ENCODE data around the gene KCNT2. TPM values are rescaled to one million over a fixed set of nuclear protein-coding genes. Genes with fewer than 3 reads are reported as not detected.

Gene KCNT2
- total and polyA plus RNA-seq, 9 donors, result 4.8 to 10.6 (median 8.4) TPM

DNA sequence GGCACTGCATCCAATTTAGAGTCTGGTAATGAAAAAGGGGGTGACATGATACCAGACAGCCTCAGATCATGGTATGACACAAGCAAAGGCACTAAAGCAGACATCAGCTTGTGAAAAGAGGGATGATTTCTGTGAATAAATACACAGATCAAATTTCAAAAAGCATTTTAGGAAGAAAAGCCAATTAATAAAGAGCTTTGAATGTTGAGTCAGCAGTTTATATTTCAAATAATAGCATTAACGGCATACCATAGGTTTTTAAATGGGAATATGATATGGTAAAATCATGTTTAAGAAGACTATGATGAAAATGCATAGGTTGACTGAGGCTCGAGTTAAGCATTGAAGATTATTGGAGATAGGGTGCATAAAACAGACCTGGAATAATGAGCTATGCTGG is 13.5 kb downstream of the KCNT2 start:
- no peak for DNase-seq
- Histone ChIP-seq H3K4me1 (ENCODE audit: control insufficient read depth, insufficient read depth, low read length) (no peaks in the 10 kb centered on the region), H3K27ac (ENCODE audit: low read length) (no peak overlapping the region), H3K36me3 (ENCODE audit: control insufficient read depth, insufficient read depth, low read length) (no peaks in the 10 kb centered on the region), H3K9me3 (replicated peaks; ENCODE audit: control insufficient read depth, low read depth, low read length) (no peaks in the 10 kb centered on the region), H3K4me3 (ENCODE audit: low read length) (no peak overlapping the region), H3K27me3 (ENCODE audit: control insufficient read depth, insufficient read depth, low read length) (no peaks in the 10 kb centered on the region)
- 92% methylated on average over 1 of the region's 2 CpGs for WGBS (ENCODE audit: insufficient coverage)

DNA sequence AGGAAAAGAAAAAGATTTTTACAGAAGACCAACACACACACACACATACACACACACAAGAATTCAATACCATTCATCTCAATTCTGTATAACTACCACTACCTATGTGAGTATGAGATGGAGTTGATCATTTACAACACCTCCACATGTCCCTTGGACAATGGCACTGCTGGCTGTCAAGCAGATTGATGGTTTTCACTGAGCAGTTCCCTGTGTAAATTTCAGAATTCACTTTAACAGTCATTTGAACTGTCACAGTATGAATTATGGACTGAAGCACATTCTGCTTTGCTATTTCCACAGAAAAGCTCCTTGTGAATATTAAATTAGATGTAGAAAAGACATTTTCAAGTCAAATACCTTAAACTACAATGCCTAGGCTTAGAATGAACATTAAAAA is 14.3 kb downstream of the KCNT2 start:
- no peaks in the 10 kb centered on the region for H3K36me3 ChIP-seq (ENCODE audit: control insufficient read depth, insufficient read depth, low read length)
- DNase-seq, result no peak
- no peaks in the 10 kb centered on the region for H3K4me1 ChIP-seq (ENCODE audit: control insufficient read depth, insufficient read depth, low read length)
- H3K9me3 ChIP-seq (replicated peaks; ENCODE audit: control insufficient read depth, low read depth, low read length), result no peaks in the 10 kb centered on the region
- no peak overlapping the region for H3K27ac ChIP-seq (ENCODE audit: low read length)
- H3K27me3 ChIP-seq (ENCODE audit: control insufficient read depth, insufficient read depth, low read length), result no peaks in the 10 kb centered on the region
- H3K4me3 ChIP-seq (ENCODE audit: low read length), result no peak overlapping the region

DNA sequence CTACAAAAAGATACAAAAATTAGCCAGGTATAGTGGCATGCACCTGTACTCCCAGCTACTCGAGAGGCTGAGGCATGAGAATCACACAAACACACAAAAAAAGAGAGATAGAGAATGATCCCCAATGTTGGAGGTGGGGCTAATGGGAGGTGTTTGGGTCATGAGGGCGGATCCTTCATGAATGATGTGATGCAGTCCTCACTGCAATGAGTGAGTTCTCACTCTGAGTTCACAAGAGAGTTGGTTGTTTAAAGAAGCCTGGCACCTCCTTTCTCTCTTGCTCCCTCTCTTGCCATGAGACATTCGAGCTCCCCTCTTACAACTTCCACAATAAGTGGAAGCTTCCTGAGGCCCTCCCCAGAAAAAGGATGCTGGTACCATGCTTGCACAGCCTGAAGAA is 17.3 kb downstream of the KCNT2 start:
- DNase-seq, result no peak
- Histone ChIP-seq H3K36me3 (ENCODE audit: control insufficient read depth, insufficient read depth, low read length) (no peaks in the 10 kb centered on the region), H3K27ac (ENCODE audit: low read length) (no peak overlapping the region), H3K4me3 (ENCODE audit: low read length) (no peak overlapping the region), H3K27me3 (ENCODE audit: control insufficient read depth, insufficient read depth, low read length) (no peaks in the 10 kb centered on the region), H3K9me3 (replicated peaks; ENCODE audit: control insufficient read depth, low read depth, low read length) (no peaks in the 10 kb centered on the region), H3K4me1 (ENCODE audit: control insufficient read depth, insufficient read depth, low read length) (no peaks in the 10 kb centered on the region)
- WGBS (ENCODE audit: insufficient coverage), result no CpG with 5 or more reads among the region's 3 CpGs

DNA sequence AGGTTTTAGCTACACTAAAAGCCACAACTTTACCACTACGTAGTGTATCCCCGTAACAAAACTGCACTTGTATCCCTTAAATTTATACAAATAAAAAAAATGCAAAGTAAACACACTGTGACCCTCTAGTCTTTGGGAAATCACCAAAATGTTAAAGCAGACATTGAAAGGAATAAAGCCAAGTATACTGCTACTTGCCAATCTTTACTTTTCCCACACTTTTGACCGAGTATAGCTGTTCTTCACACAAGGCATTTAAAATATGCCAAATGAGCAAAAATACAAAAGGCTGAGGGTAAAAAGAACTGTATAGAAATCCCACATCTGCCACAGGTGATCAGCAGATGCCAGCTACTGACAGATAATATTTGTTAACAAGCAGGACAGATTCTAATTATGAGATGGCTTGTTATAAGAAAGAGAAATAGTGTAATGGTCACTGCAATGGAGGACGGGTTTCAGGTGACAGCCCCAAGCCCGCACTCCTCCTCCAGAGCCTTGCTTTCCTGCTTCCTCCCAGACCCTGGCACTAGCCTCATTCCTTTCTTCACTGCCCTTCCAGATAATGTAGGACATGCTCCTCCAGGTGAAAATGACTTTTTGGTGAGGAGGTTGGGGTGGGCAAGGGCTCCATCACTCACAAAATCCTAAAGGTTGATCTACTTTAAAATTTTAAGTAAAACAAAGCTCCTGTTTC is 18.1 kb downstream of the KCNT2 start:
- no peaks in the 10 kb centered on the region for H3K4me1 ChIP-seq (ENCODE audit: control insufficient read depth, insufficient read depth, low read length)
- H3K9me3 ChIP-seq (replicated peaks; ENCODE audit: control insufficient read depth, low read depth, low read length), result no peaks in the 10 kb centered on the region
- peak; percentile 19 for DNase-seq
- H3K36me3 ChIP-seq (ENCODE audit: control insufficient read depth, insufficient read depth, low read length), result no peaks in the 10 kb centered on the region
- no peak overlapping the region for H3K4me3 ChIP-seq (ENCODE audit: low read length)
- no peak overlapping the region for H3K27ac ChIP-seq (ENCODE audit: low read length)
- no peaks in the 10 kb centered on the region for H3K27me3 ChIP-seq (ENCODE audit: control insufficient read depth, insufficient read depth, low read length)
- WGBS (ENCODE audit: insufficient coverage), result no CpG with 5 or more reads among the region's 5 CpGs

DNA sequence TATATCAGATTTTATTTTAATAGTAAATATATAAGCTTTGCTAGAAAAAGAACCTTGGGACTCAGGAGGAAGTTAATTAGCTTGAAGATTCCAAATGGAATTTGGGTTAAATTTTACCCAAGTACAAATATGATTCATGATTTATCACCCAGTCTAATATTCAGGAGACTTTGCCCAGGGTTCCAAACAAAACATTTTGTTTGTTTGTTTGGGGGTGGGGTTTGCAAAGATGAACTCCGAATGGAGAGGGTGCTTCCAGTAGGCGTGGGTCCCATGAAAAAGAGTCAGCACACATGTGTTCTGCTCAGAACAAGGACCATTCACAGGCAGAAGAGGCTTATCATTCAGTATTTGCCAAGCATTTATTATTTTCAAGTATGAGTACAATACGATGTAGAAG is 23.5 kb downstream of the KCNT2 start:
- no CpG with 5 or more reads among the region's 3 CpGs for WGBS (ENCODE audit: insufficient coverage)
- H3K27ac ChIP-seq (ENCODE audit: low read length), result no peak overlapping the region
- no peak overlapping the region for H3K4me3 ChIP-seq (ENCODE audit: low read length)
- H3K27me3 ChIP-seq (ENCODE audit: control insufficient read depth, insufficient read depth, low read length), result no peaks in the 10 kb centered on the region
- DNase-seq, result no peak
- H3K36me3 ChIP-seq (ENCODE audit: control insufficient read depth, insufficient read depth, low read length), result no peaks in the 10 kb centered on the region
- no peaks in the 10 kb centered on the region for H3K9me3 ChIP-seq (replicated peaks; ENCODE audit: control insufficient read depth, low read depth, low read length)
- no peaks in the 10 kb centered on the region for H3K4me1 ChIP-seq (ENCODE audit: control insufficient read depth, insufficient read depth, low read length)

DNA sequence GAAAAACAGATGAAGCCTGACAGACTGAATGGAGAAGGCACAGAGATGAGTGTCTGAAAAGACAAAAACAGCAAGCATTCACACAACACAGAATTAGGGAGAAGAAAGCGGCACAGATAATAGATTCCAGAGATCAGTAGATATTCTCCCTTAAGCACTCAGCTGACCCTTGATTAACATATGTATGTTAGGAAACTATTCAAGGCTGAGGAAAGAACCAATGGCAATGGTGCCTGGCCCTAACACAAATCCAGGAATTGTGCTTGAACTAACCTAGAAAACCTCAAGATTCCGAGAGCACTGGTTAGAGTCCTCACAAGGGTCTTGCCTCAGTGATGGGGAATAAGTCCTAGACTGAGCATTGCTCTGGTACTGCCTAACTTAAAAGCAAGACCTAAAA is 30.9 kb downstream of the KCNT2 start:
- no peak overlapping the region for H3K27ac ChIP-seq (ENCODE audit: low read length)
- no peak overlapping the region for H3K4me3 ChIP-seq (ENCODE audit: low read length)
- no peak for DNase-seq
- H3K4me1 ChIP-seq (ENCODE audit: control insufficient read depth, insufficient read depth, low read length), result no peaks in the 10 kb centered on the region
- WGBS (ENCODE audit: insufficient coverage), result 83% methylated on average over 1 of the region's 2 CpGs
- H3K27me3 ChIP-seq (ENCODE audit: control insufficient read depth, insufficient read depth, low read length), result no peaks in the 10 kb centered on the region
- H3K9me3 ChIP-seq (replicated peaks; ENCODE audit: control insufficient read depth, low read depth, low read length), result no peaks in the 10 kb centered on the region
- no peaks in the 10 kb centered on the region for H3K36me3 ChIP-seq (ENCODE audit: control insufficient read depth, insufficient read depth, low read length)

DNA sequence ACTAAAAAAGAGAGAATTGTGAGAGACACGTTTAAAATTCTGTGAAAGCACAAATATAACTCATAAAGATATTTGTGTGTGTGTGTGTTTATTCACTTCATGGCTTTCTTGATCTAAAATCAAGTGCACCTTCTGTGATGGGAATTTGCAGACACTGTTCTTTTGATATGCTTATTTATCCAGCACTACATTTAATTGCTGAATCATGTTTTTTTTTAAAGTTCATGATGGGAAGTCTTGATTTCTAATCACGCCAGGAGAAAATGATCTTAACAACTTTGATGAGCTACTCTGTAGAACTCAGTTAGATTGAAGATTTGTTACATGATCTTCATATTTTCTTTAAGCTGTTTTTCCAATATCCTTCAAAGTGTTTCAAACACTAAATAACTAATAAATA is 35.0 kb downstream of the KCNT2 start:
- no CpG with 5 or more reads among the region's 2 CpGs for WGBS (ENCODE audit: insufficient coverage)
- no peaks in the 10 kb centered on the region for H3K4me1 ChIP-seq (ENCODE audit: control insufficient read depth, insufficient read depth, low read length)
- H3K9me3 ChIP-seq (replicated peaks; ENCODE audit: control insufficient read depth, low read depth, low read length), result no peaks in the 10 kb centered on the region

DNA sequence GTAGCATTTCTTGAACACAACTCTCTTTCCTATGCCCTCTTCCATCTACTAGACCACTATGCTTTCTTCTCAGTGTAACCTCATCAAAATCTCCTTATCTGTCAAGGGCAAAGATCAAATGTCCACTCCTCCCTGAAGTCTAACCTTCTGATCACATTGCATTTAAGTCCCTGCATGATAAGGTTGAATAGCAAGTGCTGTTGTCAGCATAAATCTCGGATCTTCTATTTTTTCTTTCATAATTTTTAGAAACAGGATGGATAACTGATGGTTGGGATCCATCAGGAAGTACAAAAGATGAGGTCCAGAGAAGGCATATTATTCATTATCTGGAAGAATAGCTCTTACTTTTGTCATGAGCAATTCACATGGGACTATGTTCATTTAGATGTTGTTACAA is 41.0 kb downstream of the KCNT2 start:
- peaks cover 3% of the 10 kb centered on the region for H3K9me3 ChIP-seq (replicated peaks; ENCODE audit: control insufficient read depth, low read depth, low read length)
- no peaks in the 10 kb centered on the region for H3K36me3 ChIP-seq (ENCODE audit: control insufficient read depth, insufficient read depth, low read length)
- no peak overlapping the region for H3K4me3 ChIP-seq (ENCODE audit: low read length)
- no peak overlapping the region for H3K27ac ChIP-seq (ENCODE audit: low read length)
- no peaks in the 10 kb centered on the region for H3K4me1 ChIP-seq (ENCODE audit: control insufficient read depth, insufficient read depth, low read length)
- no peaks in the 10 kb centered on the region for H3K27me3 ChIP-seq (ENCODE audit: control insufficient read depth, insufficient read depth, low read length)
- no CpG with 5 or more reads among the region's 1 CpG for WGBS (ENCODE audit: insufficient coverage)
- no peak for DNase-seq

More for the DNA sequence above, 35.0 kb downstream of the KCNT2 start:
- no peak overlapping the region for H3K4me3 ChIP-seq (ENCODE audit: low read length)
- H3K27ac ChIP-seq (ENCODE audit: low read length), result no peak overlapping the region
- no peak for DNase-seq
- H3K36me3 ChIP-seq (ENCODE audit: control insufficient read depth, insufficient read depth, low read length), result no peaks in the 10 kb centered on the region
- no peaks in the 10 kb centered on the region for H3K27me3 ChIP-seq (ENCODE audit: control insufficient read depth, insufficient read depth, low read length)

DNA sequence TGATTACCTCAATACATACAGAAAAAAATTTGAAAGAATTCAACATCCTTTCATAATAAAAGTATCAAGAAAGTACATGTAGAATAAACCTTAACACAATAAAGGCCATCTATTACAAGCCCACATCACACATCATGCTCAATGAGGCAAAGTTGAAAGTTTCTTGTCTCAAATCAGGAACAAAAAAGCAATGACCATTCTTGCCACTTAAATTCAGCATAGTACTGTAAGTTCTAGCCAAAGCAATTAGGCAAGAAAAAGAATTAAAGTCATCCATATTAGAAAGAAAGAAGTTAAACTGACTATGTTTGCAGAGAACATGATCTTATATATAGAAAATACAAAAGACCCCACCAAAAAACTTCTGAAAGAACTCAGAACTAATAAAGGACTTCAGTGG is 44.5 kb downstream of the KCNT2 start:
- Histone ChIP-seq H3K27me3 (ENCODE audit: control insufficient read depth, insufficient read depth, low read length) (no peaks in the 10 kb centered on the region), H3K4me1 (ENCODE audit: control insufficient read depth, insufficient read depth, low read length) (no peaks in the 10 kb centered on the region), H3K27ac (ENCODE audit: low read length) (no peak overlapping the region), H3K4me3 (ENCODE audit: low read length) (no peak overlapping the region), H3K9me3 (replicated peaks; ENCODE audit: control insufficient read depth, low read depth, low read length) (peaks cover 3% of the 10 kb centered on the region), H3K36me3 (ENCODE audit: control insufficient read depth, insufficient read depth, low read length) (no peaks in the 10 kb centered on the region)
- no peak for DNase-seq

DNA sequence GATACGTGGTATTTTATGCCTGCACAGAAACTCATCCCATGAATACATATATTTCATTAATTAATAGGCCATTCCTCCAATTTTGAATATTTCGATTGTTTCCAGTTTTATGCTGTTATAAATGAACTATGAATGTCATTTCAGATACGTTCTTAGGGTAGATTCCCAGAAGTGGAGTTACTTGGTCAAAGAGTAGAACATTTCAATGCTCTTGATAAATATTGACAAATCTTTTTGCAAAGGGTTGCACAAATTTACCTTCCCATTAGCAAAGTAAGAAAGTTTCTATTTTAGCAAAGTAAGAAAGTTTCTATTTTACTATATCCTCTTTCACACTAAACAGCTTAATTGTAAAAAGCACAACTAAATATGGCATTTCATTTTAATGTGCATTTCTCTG is 48.9 kb downstream of the KCNT2 start:
- Histone ChIP-seq H3K4me1 (ENCODE audit: control insufficient read depth, insufficient read depth, low read length) (no peaks in the 10 kb centered on the region), H3K27ac (ENCODE audit: low read length) (no peak overlapping the region), H3K4me3 (ENCODE audit: low read length) (no peak overlapping the region), H3K9me3 (replicated peaks; ENCODE audit: control insufficient read depth, low read depth, low read length) (peaks cover 2% of the 10 kb centered on the region), H3K36me3 (ENCODE audit: control insufficient read depth, insufficient read depth, low read length) (no peaks in the 10 kb centered on the region), H3K27me3 (ENCODE audit: control insufficient read depth, insufficient read depth, low read length) (no peaks in the 10 kb centered on the region)
- WGBS (ENCODE audit: insufficient coverage), result no CpG with 5 or more reads among the region's 3 CpGs
- no peak for DNase-seq

DNA sequence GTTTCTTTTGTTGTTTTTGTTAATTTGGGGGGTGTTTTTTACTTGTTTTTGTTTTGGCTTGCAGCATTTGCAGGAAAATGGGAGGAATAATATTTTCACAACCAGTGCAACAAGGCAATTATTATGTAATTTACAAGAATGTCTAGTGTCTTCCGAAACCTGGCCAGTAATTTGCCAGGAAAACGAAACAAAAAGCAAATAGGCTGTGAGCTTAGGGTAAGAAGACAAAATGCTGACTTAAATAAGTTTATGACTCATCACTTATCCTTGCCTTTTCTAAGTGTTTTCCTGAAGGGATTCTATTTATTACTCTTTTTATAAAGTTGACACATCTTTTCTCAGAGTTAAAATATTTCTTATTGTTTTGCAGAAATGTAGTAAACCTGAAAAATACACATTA is 49.8 kb downstream of the KCNT2 start:
- peak; percentile 79 for DNase-seq
- no peak overlapping the region for H3K27ac ChIP-seq (ENCODE audit: low read length)
- no peaks in the 10 kb centered on the region for H3K27me3 ChIP-seq (ENCODE audit: control insufficient read depth, insufficient read depth, low read length)
- no peaks in the 10 kb centered on the region for H3K4me1 ChIP-seq (ENCODE audit: control insufficient read depth, insufficient read depth, low read length)
- H3K4me3 ChIP-seq (ENCODE audit: low read length), result no peak overlapping the region
- no CpG with 5 or more reads among the region's 2 CpGs for WGBS (ENCODE audit: insufficient coverage)
- peaks cover 2% of the 10 kb centered on the region for H3K9me3 ChIP-seq (replicated peaks; ENCODE audit: control insufficient read depth, low read depth, low read length)
- H3K36me3 ChIP-seq (ENCODE audit: control insufficient read depth, insufficient read depth, low read length), result no peaks in the 10 kb centered on the region

Data from muscle of leg (tissue), 11 donors.